ENCODE results near the gene IPCEF1.
A peak's percentile ranks its signal among the peaks of the same experiment; 100 is the strongest.

Gene IPCEF1

DNA sequence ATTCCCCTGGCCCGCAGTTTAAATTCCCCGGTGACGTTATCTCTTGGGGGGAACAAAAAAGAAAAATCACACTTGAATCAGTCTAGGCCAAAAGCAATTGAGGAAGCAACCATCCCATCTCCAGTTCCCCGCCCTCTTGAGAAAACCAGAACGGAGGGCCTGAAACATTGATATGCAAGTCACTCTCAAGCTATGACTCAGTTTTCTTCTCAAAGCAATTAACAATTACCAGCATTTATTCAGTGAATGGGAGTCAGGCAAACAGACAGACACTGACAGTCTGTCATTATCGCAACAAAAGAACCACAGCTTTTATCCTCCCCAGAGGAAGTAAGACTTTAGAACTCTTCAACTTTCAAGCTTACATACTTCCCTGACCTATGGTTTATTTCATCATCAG lies 216.7 kb downstream of the IPCEF1 start:
- Mint-ChIP-seq H3K36me3 (no peaks in the 10 kb centered on the region), H3K4me3 (no peak overlapping the region), H3K4me1 (no peaks in the 10 kb centered on the region), H3K9me3 (no peaks in the 10 kb centered on the region), H3K27ac (no peak overlapping the region)
- ATAC-seq, result no peak
- no peak for DNase-seq (ENCODE audit: low spot score in 2 of 2)

- Mint-ChIP-seq H3K4me1 (no peaks in the 10 kb centered on the region), H3K9me3 (no peaks in the 10 kb centered on the region), H3K4me3 (no peak overlapping the region), H3K27ac (no peak overlapping the region), H3K36me3 (no peaks in the 10 kb centered on the region)
- no peak for DNase-seq (ENCODE audit: low spot score in 2 of 2)
- ATAC-seq, result no peak
Measured at GRCh38 chr6:154138793-154139192, 217.8 kb downstream of the IPCEF1 start.

DNA sequence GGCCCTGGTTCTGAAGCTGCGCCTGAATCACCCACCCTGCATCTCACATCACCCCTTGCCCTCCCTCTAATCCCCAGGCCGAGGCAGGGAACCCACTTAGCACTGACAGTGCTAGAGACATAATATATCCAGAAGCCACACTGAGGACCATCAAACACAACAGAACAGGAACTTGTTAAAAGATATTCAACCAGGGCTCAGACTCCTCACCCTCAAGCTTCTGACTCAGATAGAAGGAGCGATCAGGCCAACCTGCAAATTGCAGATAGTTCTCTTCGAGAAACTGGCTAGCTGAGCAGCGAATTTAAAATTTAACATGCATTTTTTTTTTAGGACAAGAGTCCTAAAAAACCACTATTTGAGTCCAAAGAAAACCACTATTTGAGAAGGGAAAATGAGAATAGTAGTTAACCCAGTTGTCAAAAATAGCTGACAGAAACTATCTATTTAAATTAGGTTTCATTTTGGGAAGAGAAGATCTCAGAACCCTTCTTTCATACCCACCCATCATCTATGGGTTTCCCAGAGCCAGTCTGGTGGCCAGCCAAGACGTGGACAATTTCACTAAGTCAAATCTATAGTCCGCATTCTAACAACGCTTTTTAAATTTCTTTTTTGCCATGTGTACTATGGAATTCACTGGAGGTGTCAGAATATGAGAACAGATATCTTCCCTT lies 222.0 kb downstream of the IPCEF1 start:
- DNase-seq (ENCODE audit: low spot score in 2 of 2) (no peak), ATAC-seq (no peak)
- no peak overlapping the region for H3K4me3 Mint-ChIP-seq
- no peaks in the 10 kb centered on the region for H3K4me1 Mint-ChIP-seq
- H3K27ac Mint-ChIP-seq, result no peak overlapping the region
- H3K9me3 Mint-ChIP-seq, result no peaks in the 10 kb centered on the region
- no peaks in the 10 kb centered on the region for H3K36me3 Mint-ChIP-seq

GRCh38 chr6:154127657-154128056 lies 228.9 kb downstream of the IPCEF1 start:
- H3K9me3 Mint-ChIP-seq, result no peaks in the 10 kb centered on the region
- no peak overlapping the region for H3K4me3 Mint-ChIP-seq
- H3K4me1 Mint-ChIP-seq, result no peaks in the 10 kb centered on the region
- H3K27ac Mint-ChIP-seq, result no peak overlapping the region
- H3K36me3 Mint-ChIP-seq, result no peaks in the 10 kb centered on the region
- no peak for ATAC-seq
- no peak for DNase-seq (ENCODE audit: low spot score in 2 of 2)

GRCh38 chr6:154125421-154125820 lies 231.2 kb downstream of the IPCEF1 start:
- H3K27ac Mint-ChIP-seq, result no peak overlapping the region
- H3K4me3 Mint-ChIP-seq, result no peak overlapping the region
- DNase-seq (ENCODE audit: low spot score in 2 of 2) (no peak), ATAC-seq (no peak)
- no peaks in the 10 kb centered on the region for H3K9me3 Mint-ChIP-seq
- no peaks in the 10 kb centered on the region for H3K36me3 Mint-ChIP-seq
- H3K4me1 Mint-ChIP-seq, result no peaks in the 10 kb centered on the region

DNA sequence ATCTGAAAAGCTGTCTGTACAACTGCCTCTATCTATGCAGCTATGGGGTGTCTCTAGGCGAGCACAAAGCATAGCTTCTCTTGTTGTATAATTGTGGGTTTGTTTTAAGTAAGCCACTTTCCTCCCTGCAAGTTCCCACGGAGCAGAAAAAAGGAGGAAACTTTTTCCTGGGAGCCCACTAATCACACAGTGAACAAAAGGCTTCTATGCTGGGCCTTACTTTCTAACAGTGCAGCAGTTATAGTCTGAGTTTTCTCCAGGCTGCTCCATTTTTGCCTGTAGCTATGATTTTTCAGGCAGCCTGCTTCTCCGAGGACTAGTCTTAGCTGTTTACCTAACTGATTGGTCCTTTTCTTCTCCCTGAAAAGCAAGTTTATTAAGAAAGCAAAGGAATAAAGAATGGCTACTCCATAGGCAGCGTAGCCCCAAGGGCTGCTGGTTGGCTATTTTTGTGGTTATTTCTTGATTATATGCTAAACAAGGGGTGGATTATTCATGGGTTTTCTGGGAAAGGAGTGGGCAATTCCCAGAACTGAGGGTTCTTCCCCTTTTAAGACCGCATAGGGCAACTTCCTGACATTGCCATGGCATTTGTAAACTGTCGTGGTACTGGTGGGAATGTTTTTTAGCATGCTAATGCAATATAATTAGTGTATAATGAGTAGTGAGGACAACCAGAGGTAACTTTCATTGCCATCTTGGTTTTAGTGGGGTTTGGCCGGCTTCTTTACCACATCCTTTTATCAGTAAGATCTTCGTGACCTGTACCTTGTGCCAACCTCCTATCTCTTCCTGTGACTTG lies 233.2 kb downstream of the IPCEF1 start:
- Mint-ChIP-seq H3K4me1 (no peaks in the 10 kb centered on the region), H3K4me3 (no peak overlapping the region), H3K9me3 (no peaks in the 10 kb centered on the region), H3K36me3 (no peaks in the 10 kb centered on the region), H3K27ac (no peak overlapping the region)
- ATAC-seq (no peak), DNase-seq (ENCODE audit: low spot score in 2 of 2) (no peak)

DNA sequence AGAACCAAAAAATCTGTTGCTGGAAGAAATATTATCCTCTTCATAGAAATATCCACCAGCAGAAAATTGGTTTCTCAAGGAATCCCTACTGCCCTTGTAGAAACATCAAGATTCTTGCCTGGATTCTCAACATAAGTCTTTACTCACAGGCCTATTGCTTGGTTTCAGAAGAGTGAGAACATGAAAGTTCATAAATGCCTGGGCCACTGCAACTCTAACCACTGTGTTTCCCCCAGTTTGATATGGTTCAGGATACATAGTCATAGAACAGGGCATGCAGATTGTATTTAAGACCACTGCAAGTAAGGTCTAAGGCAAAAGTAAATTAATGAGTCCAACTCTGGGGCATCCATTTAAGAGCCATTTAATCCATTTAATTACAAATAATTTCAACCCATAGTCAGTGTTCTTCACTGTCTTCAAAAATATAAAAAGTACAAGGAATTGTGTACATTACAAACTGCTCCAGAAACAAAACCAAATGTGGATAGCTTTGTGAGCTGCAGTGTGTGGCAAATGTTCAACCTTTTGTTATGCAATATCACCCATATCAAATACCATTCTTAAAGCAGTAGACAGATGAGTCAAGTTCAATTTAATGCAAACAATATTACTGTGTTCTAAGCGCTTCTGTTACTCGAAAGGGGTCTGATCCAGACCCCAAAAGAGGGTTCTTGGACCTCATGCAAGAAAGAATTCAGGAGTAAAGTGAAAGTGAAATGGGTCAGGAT lies 234.2 kb downstream of the IPCEF1 start:
- Mint-ChIP-seq H3K4me3 (no peak overlapping the region), H3K27ac (no peak overlapping the region), H3K9me3 (no peaks in the 10 kb centered on the region), H3K4me1 (no peaks in the 10 kb centered on the region), H3K36me3 (no peaks in the 10 kb centered on the region)
- DNase-seq (ENCODE audit: low spot score in 2 of 2), result no peak
- no peak for ATAC-seq

GRCh38 chr6:154117485-154117884 lies 239.1 kb downstream of the IPCEF1 start:
- peaks cover under 1% of the 10 kb centered on the region for H3K4me1 Mint-ChIP-seq
- ATAC-seq, result peak; percentile 17
- no peaks in the 10 kb centered on the region for H3K36me3 Mint-ChIP-seq
- no peak overlapping the region for H3K4me3 Mint-ChIP-seq
- no peaks in the 10 kb centered on the region for H3K9me3 Mint-ChIP-seq
- H3K27ac Mint-ChIP-seq, result no peak overlapping the region
- DNase-seq (ENCODE audit: low spot score in 2 of 2), result no peak

DNA sequence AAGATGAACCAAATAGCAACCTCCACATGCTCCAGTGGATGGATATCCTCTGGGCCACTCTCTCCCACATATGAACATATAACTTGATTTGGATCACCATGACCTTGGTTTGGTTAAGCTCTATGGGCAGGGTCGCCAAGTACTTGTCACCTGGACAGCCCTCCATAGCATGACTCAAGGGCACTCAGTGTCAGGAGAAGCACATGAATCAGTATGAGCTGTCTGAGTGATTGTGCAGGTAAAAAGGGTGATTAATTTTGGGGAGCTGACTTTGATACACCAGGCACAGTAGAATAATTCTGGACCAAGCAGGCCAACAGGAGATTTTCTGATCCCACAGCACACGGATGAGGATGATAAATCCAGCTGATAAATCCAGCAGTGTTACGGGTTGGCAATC lies 243.2 kb downstream of the IPCEF1 start:
- no peaks in the 10 kb centered on the region for H3K36me3 Mint-ChIP-seq
- peaks cover 5% of the 10 kb centered on the region for H3K4me1 Mint-ChIP-seq
- H3K27ac Mint-ChIP-seq, result no peak overlapping the region
- H3K9me3 Mint-ChIP-seq, result no peaks in the 10 kb centered on the region
- ATAC-seq (peak; percentile 34), DNase-seq (ENCODE audit: low spot score in 2 of 2) (no peak)
- H3K4me3 Mint-ChIP-seq, result no peak overlapping the region

DNA sequence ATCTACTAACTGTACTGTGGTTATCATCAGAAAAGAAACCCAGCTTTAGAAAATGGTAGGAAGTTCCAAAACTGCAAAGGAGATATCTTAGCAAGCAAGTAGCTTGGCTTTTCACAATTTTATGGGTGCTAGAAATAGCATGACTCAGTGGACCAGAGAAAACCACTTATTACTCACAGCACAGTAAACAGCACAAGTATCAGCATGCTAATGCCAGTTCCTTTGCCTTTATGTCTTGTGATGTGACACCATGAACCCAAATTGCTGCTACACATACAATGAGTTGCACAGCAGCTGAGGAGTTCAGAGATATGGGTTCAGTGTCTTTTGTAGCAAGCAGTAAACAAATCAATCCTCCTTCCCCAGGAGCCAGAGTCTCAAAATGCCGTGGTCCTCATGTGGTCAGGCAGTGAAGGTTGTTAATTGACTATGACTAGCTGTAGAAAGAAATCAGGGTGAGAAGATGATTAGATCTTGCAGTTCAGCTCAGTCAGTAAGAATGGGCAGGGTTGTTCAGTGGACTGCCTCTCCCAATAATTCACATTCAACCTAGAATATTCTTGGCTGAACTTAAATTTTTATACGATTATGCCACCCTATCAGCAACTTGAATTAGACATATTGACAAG lies 244.3 kb downstream of the IPCEF1 start:
- H3K4me3 Mint-ChIP-seq, result no peak overlapping the region
- H3K27ac Mint-ChIP-seq, result no peak overlapping the region
- DNase-seq (ENCODE audit: low spot score in 2 of 2) (no peak), ATAC-seq (peak; percentile 78)
- H3K9me3 Mint-ChIP-seq, result no peaks in the 10 kb centered on the region
- H3K4me1 Mint-ChIP-seq, result peaks cover 5% of the 10 kb centered on the region
- no peaks in the 10 kb centered on the region for H3K36me3 Mint-ChIP-seq

GRCh38 chr6:154111025-154111424 lies 245.6 kb downstream of the IPCEF1 start:
- Mint-ChIP-seq H3K36me3 (no peaks in the 10 kb centered on the region), H3K9me3 (no peaks in the 10 kb centered on the region), H3K4me3 (no peak overlapping the region), H3K4me1 (peaks cover 5% of the 10 kb centered on the region), H3K27ac (no peak overlapping the region)
- DNase-seq (ENCODE audit: low spot score in 2 of 2) (no peak), ATAC-seq (no peak)

- H3K27ac Mint-ChIP-seq, result no peak overlapping the region
- ATAC-seq, result no peak
- no peaks in the 10 kb centered on the region for H3K4me1 Mint-ChIP-seq
- H3K4me3 Mint-ChIP-seq, result no peak overlapping the region
- H3K9me3 Mint-ChIP-seq, result no peaks in the 10 kb centered on the region
- no peaks in the 10 kb centered on the region for H3K36me3 Mint-ChIP-seq
- DNase-seq (ENCODE audit: low spot score in 2 of 2), result no peak
Measured at GRCh38 chr6:154106251-154106650, 250.4 kb downstream of the IPCEF1 start.

Measured in stimulated activated effector memory CD8-positive, alpha-beta T cell treated with anti-CD3 and anti-CD28 coated beads, Interleukin-12 subunit alpha, Interleukin-12 subunit beta, amount 100 ng/mL, for 72 hours (primary cell).